Stimulated activated CD4-positive, alpha-beta T cell treated with anti-CD3 and anti-CD28 coated beads, Interleukin-4, amount 100 ng/mL, for 4 hours (primary cell): Measurements from ENCODE around the gene PPDPF.
"Not testable (repeated sequence)": the region's sequence is repeated elsewhere in the genome, so short reads cannot be mapped to it uniquely, and the experiment has no call there.

Experiments
- DNase-seq, 2 experiments: peaks; one replicate each; pipeline ENCODE4 v3.0.0-alpha.2; 2020

The PPDPF gene

DNA sequence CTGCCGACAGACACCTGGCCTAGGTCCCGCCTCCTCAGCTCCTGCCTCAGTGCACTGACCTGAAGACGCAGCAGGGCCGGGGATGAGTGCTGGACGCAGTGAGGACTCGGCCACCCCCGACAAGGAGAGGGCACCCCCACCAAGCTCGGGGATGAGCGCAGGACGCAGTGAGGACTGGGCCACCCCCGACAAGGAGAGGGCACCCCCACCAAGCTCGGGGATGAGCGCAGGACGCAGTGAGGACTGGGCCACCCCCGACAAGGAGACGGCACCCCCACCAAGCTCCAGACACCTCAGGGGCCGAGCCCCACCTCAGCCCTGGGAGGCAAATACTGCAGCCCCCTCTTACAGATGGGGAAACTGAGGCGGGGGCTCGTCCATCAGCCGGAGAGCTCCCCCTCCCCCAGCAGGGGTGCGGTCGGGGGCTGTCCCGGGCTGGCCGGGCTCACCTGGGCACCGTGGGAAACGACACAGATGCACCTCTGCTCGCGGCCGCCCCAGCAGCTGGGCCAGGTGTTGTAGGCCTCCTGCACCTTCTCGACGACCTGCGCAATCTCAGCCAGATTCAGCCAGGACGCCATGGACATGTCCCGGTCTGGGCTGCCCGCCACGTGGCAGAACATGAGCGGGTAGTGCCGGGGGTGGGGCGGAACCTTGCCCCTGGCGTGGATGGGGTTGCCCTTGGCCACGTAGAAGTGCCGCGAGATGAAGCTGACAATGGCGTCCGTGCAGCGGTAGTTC lies 46.0 kb downstream of the PPDPF start:
- no peak for DNase-seq

DNA sequence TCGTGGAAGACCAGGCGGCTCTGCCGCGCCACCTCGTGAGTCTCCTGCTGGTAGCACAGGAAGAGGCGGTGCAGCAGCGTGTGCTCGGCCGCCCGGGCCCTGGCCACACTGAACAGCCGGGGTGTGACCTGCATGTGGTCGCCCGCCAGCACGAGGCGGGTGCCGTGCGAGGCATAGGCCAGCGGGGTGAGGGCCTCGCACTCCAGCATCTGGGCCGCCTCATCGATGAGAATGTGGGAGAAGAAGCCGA lies 46.5 kb downstream of the PPDPF start:
- no peak for DNase-seq

DNA sequence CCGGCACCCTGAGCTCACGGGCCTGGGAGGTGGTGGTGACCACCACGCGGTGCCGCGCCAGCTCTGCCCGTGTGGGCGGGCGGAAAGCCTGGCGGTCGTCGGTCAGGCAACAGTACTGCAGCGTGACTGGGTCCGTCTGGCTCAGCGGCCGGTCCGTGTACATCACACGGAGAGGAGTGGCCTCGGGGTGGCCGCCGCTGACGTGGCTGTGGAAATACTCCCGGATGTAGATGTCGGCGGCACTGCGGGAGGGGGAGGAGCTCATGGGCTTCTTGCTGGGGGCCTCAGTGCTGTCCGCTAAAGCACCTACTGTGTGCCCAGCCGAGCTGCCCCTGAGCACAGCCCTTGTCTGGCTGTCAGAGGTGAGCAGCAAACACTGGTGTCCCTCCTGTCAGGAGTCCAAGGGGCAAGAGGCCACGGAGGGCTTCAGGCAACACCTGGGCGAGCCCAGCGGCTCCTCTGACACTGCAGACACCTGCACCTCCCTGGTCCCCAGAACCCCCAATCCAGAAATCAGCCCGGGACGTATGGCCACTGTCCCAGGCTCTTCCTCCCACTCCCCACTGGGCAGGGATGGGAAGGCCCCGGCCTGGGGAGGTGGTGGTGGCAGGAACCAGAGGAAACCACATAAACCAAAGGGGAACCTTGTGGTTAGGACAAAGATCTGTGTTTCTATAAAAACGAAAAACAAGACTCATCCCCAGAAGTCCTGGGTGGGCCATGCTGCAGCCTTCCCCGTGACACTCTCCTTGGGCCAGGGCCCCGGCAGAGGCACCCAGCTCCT lies 47.0 kb downstream of the PPDPF start:
- DNase-seq = peak in 1 of 2 experiments; percentile 24

DNA sequence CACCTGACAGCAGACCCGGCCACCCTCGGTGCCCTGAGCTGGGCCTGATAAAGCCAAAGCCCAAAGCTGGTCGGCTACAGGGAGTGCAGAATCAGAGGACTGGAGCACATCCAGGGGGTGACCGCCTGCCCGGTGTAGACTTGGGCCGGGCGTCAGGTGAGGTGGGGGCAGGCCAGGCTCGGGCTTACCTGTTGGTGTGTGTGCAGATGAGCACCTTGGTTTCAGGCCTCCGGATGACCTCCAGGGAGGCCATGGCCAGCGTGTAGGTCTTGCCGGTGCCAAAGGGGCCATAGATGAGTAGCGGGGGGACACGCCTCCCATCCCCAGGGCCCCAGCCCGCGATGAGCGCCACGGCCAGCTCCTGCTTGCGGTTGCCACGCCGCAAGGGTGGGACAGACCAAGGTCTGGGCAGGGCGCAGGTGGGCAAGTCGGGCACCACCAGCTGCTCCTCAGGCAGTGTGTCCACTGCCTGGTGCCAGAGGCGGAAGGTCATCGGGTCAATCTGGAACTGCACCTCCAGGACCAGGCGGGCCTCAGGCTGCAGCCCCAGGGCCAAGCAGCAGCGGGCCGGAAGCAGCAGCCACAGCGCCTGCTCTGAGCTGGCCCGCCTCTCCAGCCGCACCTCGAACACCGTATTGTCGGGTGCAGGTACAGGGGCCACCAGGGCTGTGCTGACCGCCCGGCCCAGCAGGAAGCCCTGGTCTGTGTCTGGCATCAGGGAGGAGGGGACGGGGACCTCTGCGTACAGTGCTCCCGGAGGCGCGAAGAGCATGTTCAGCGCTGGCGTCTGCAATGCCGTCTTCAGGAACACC lies 47.8 kb downstream of the PPDPF start:
- DNase-seq = no peak

DNA sequence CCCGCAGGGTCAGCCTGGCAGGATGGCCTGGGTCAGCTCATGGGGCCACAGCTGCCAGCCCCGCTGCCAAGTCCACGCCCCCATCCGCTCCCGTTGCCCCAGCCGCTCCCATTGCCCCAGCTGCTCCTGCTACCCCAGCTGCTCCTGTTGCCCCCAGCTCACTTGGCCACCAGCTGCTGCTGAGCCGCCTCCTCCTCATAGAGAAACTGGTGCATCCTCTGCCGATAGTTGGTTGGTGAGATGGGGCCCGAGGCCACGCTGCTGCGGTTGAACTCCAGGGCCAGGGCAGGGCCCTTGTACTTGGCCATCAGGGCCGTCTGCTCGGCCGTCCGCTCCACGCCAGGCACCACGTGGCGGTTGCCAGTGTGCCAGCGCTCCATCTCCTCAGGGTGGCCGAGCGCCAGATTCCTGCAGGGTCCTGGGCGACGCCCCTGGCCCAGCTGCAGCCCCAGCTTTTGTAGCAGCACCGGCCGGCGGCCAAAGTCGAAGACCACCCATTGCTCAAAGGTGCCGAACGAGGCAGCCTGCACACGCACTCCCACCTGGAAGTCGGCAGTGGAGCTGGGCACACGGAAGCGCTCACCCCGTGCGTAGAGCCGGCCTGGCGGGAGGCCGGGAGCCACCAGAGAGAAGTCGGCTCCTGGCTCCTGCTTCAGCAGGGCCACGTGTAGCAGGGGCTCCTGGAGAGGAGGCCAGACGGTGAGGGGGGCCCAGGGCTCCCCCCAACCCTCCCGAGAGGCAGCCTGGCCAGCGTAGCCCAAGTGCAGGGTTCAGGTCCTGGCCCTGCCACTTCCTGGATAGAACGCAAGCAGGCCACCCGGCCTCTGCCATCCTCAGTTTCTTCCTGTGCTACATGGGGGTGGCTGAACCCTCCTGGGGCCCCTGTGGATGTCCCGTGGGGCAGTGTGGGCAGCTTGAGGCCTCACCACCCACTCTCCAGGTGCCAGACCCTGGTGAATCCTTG lies 48.7 kb downstream of the PPDPF start:
- no peak for DNase-seq

DNA sequence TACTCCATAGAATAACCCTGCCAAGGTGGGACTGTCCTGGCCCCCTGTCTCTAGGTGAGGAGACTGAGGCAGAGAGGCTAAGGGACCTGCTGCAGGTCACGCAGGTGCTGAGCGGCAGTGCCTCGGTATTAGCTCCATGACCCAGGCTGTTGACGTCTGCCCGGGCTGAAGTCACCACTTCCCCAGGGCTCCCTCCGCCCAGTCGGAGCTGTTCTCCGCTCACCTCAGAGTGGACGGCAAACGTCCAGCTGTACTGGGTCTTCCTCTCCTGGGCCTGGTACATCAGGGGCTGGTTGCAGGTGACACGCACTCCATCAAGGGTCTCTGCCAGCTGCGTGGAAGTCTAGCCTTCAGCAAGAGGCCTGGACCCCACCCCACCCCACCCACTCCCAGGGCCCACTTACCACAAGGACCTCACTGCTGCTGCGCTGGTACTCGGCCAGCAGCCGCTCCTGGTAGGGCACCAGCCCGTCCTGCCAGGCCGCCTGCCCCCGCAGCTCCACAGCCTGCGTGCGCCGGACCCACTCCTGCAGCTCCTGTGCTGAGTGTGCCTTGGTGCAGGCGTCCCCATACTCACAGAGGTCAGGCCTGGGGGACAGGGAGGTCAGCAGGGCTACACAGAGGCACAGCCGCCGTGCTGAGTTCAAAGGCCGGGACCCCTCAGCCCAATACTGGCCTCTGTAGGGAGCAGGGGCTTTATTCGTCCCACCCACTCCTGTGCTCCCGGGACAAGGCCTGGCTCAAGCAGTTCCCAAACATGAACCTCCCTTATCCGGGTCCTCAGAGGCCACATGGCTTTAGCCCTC lies 49.9 kb downstream of the PPDPF start:
- DNase-seq = no peak

DNA sequence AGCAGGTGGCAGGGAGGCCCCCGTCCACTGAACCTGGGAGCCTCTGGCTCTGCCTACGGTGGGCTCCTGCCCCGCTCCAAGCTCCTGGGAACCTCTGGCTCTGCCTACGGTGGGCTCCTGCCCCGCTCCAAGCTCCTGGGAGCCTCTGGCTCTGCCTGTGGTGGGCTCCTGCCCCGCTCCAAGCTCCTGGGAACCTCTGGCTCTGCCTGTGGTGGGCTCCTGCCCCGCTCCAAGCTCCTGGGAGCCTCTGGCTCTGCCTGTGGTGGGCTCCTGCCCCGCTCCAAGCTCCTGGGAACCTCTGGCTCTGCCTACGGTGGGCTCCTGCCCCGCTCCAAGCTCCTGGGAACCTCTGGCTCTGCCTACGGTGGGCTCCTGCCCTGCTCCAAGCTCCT lies 50.5 kb downstream of the PPDPF start:
- not testable (repeated sequence) for DNase-seq
